ENCODE results near the gene GNB2. TPM values are rescaled to one million over a fixed set of nuclear protein-coding genes. Genes with fewer than 3 reads are reported as not detected.
"Not testable (repeated sequence)": the region's sequence is repeated elsewhere in the genome, so short reads cannot be mapped to it uniquely, and the experiment has no call there.

Gene GNB2
- total and polyA plus RNA-seq, 10 donors = 104 to 342 (median 242) TPM

DNA sequence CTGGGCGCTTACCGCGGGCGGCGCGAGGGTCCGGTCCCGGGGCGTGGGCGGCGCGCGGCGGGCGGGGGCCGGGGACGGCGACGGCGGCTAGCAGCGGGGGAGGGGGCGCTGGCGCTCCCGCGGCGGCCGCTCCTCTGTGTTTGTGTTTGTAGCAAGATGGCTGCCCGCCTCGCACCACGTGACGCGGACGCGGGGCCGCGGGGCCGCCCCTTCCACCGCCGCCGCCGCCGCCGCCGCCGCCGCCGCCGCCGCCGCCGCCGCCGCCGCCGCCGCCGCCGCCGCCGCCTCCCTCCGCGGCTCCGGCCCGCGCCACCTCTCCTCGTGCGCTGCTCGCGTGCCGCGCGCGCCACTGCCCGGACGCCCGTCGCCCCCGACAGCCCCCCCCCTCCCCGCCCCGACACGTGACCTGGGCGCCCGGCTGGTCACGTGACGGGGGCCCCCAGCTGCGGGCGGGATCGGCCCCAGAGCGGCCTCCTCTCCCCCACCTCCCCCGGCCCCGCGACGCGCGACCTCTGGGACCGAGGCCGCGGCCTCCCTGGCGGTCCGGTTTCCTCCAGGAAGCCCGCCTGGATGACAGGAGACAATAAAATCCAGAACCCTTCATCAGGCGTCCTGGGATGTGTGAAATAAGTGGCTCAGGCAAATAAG, 20.7 kb downstream of the GNB2 start, which contains the start of gene GIGYF1:
Gene GIGYF1, minus strand, starts transcription at position 153 of the 648 bp plus-strand sequence. CDS start 6,012 bp downstream, outside the sequence.
- Histone ChIP-seq H3K9me3 (no peaks in the 10 kb centered on the region), H3K27me3 (replicated peaks in 1 of 7) (peaks cover 0 to 1% (median 0%) of the 10 kb centered on the region in 7 donors), H3K4me1 (peaks cover 37 to 60% (median 52%) of the 10 kb centered on the region in 6 donors), H3K4me3 (peak within 1 kb of the TSS; percentile 70 to 97 (median 86)), H3K27ac (peak within 1 kb of the TSS; percentile 54 to 87 (median 78)), H3K36me3 (peaks cover 0 to 10% (median 1%) of the 10 kb centered on the region in 6 donors)
- peak; percentile 14 to 65 (median 53) for TF ChIP-seq POLR2AphosphoS5 (IDR thresholded peaks at IDR 0.05)
- TF ChIP-seq, protein P1, sequence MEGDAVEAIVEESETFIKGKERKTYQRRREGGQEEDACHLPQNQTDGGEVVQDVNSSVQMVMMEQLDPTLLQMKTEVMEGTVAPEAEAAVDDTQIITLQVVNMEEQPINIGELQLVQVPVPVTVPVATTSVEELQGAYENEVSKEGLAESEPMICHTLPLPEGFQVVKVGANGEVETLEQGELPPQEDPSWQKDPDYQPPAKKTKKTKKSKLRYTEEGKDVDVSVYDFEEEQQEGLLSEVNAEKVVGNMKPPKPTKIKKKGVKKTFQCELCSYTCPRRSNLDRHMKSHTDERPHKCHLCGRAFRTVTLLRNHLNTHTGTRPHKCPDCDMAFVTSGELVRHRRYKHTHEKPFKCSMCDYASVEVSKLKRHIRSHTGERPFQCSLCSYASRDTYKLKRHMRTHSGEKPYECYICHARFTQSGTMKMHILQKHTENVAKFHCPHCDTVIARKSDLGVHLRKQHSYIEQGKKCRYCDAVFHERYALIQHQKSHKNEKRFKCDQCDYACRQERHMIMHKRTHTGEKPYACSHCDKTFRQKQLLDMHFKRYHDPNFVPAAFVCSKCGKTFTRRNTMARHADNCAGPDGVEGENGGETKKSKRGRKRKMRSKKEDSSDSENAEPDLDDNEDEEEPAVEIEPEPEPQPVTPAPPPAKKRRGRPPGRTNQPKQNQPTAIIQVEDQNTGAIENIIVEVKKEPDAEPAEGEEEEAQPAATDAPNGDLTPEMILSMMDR (IDR thresholded peaks at IDR 0.05 in 8 of 11, conservative IDR thresholded peaks at IDR 0.05 in 3 of 11) = no peak
- DNase-seq = peak; percentile 94
- 1 to 2% (median 1%) methylated on average over 14 to 72 of the region's 102 CpGs for WGBS, 5 donors
- intact Hi-C loops (cut with DNase I; ENCODE audit: low total_unique reads) = no loop called here

DNA sequence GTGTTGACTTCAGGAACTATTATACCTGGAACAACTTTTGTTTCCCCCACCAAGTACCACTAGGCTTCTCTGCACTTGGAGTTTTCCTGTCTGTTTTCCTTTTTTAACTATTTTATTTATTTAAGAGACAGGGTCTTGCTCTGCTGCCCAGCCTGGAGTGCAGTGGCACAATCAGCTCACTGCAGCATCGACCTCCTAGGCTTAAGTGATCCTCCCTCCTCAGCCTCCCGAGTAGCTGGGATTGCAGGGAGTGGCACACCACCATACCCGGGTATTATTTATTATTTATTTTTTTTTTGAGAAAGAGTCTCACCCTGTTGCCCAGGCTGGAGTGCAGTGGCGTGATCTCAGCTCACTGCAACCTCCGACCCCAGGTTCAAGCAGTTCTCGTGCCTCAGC, 22.6 kb downstream of the GNB2 start:
- Histone ChIP-seq H3K4me1 (peaks cover 25 to 41% (median 35%) of the 10 kb centered on the region in 6 donors), H3K27me3 (replicated peaks in 1 of 7) (peaks cover 0 to 10% (median 0%) of the 10 kb centered on the region in 7 donors), H3K9me3 (no peaks in the 10 kb centered on the region), H3K4me3 (no peak overlapping the region), H3K27ac (no peak overlapping the region), H3K36me3 (peaks cover 0 to 1% (median 0%) of the 10 kb centered on the region in 6 donors)
- TF ChIP-seq POLR2A (IDR thresholded peaks at IDR 0.05) (no peak), POLR2AphosphoS5 (IDR thresholded peaks at IDR 0.05) (no peak)
- TF ChIP-seq, protein P1 (IDR thresholded peaks at IDR 0.05 in 8 of 11, conservative IDR thresholded peaks at IDR 0.05 in 3 of 11) = no peak
- DNase-seq = peak; percentile 40
- 79 to 86% (median 84%) methylated on average over 6 of the region's 6 CpGs for WGBS, 5 donors
- intact Hi-C loops (cut with DNase I; ENCODE audit: low total_unique reads) = no loop called here

DNA sequence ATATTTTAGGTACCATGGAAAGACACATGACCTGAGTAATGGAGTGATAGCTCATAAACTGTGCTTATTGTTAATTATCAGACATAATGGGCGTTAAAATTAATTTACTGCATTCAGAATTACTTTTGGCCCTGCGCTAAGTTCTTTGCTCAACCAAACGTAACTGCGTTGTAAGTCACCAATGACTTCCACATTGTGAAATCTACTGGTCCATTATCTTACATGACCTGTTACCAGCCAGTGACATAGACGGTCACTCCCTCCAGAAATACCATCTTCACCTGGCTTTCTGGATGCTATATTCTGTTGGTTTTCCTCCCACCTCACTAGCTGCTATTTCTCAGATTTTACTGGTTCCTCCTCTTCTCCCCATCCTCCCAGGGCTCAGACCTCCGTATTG, 25.5 kb downstream of the GNB2 start:
- DNase-seq = no peak
- Histone ChIP-seq H3K36me3 (no peaks in the 10 kb centered on the region), H3K4me1 (peaks cover 4 to 17% (median 11%) of the 10 kb centered on the region in 6 donors), H3K9me3 (no peaks in the 10 kb centered on the region), H3K27me3 (replicated peaks in 1 of 7) (peaks cover 0 to 10% (median 0%) of the 10 kb centered on the region in 7 donors), H3K4me3 (no peak overlapping the region), H3K27ac (no peak overlapping the region)
- no peak for TF ChIP-seq POLR2A (IDR thresholded peaks at IDR 0.05)
- TF ChIP-seq POLR2AphosphoS5 (IDR thresholded peaks at IDR 0.05) = no peak
- TF ChIP-seq, protein P1 (IDR thresholded peaks at IDR 0.05 in 8 of 11, conservative IDR thresholded peaks at IDR 0.05 in 3 of 11) = no peak
- 54 to 85% (median 69%) methylated on average over 5 to 6 of the region's 6 CpGs for WGBS, 5 donors
- intact Hi-C loops (cut with DNase I; ENCODE audit: low total_unique reads) = no loop called here

DNA sequence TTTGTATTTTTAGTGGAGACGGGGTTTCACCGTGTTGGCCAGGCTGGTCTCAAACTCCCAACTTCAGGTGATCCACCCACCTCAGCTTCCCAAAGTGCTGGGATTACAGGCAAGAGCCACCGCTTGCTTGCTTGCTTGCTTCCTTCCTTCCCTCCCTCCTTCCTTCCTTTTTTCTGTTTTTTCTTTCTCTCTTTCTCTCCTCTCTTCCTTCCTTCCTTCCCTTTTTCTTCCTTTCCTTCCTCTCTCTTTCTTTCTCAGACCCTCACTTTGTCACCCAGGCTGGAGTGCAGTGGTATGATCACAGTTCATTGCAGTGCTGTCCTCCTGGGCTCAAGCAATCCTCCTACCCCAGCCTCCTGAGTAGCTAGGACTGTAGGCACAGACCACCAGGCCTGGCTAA, 27.5 kb downstream of the GNB2 start:
- not testable (repeated sequence) for H3K27ac ChIP-seq, DNase-seq, H3K9me3 ChIP-seq, H3K4me3 ChIP-seq, H3K36me3 ChIP-seq
- intact Hi-C loops (cut with DNase I; ENCODE audit: low total_unique reads) = loop anchor here (10.0 kb wide), 3 partner anchors 154 to 354 kb away; partner anchors contain the start of genes SLC12A9 and TSC22D4
- Histone ChIP-seq H3K27me3 (replicated peaks in 1 of 7) (peaks cover 0 to 10% (median 0%) of the 10 kb centered on the region in 7 donors), H3K4me1 (peaks cover 0 to 13% (median 9%) of the 10 kb centered on the region in 6 donors)
- WGBS, 5 donors = 46 to 80% (median 54%) methylated on average over 3 of the region's 3 CpGs

Data from spleen (tissue), 11 donors.